Measurements from ENCODE around the gene OR11H6.
"Not testable (repeated sequence)": the region's sequence is repeated elsewhere in the genome, so short reads cannot be mapped to it uniquely, and the experiment has no call there.

OR11H6 gene

DNA sequence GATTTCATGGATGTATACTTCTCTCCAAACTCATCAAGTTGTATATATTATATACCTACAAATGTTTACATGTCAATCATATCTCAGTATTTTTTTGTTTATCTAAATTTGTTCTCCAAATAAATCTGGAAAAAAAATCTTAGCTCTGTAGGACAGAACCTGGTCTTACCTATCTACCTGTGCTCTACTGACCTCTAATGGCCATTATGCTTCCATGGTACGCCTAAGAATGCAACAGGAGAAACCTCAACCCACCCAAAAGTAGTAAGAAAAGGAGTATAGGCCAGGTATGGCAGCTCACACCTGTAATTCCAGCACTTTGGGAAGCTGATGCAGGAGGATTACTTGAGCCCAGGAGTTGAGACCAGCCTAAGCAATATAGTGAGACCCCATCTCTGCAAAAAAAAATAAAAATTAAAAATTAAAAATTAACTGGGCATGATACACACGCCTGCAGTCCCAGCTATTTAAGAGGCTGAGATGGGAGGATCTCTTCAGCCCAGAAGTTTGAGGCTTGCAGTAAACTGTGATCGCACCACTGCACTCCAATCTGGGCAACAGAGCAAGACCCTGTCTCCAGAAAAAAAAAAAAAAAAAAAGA is 24.2 kb downstream of the OR11H6 start:
- no peak for DNase-seq (ENCODE audit: low read depth)
- H3K4me3 ChIP-seq (replicated peaks; ENCODE audit: low read depth, low read length): no peak overlapping the region
- TF ChIP-seq, protein P1, sequence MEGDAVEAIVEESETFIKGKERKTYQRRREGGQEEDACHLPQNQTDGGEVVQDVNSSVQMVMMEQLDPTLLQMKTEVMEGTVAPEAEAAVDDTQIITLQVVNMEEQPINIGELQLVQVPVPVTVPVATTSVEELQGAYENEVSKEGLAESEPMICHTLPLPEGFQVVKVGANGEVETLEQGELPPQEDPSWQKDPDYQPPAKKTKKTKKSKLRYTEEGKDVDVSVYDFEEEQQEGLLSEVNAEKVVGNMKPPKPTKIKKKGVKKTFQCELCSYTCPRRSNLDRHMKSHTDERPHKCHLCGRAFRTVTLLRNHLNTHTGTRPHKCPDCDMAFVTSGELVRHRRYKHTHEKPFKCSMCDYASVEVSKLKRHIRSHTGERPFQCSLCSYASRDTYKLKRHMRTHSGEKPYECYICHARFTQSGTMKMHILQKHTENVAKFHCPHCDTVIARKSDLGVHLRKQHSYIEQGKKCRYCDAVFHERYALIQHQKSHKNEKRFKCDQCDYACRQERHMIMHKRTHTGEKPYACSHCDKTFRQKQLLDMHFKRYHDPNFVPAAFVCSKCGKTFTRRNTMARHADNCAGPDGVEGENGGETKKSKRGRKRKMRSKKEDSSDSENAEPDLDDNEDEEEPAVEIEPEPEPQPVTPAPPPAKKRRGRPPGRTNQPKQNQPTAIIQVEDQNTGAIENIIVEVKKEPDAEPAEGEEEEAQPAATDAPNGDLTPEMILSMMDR (IDR thresholded peaks at IDR 0.05; ENCODE audit: low read length, missing control alignments): no peak

DNA sequence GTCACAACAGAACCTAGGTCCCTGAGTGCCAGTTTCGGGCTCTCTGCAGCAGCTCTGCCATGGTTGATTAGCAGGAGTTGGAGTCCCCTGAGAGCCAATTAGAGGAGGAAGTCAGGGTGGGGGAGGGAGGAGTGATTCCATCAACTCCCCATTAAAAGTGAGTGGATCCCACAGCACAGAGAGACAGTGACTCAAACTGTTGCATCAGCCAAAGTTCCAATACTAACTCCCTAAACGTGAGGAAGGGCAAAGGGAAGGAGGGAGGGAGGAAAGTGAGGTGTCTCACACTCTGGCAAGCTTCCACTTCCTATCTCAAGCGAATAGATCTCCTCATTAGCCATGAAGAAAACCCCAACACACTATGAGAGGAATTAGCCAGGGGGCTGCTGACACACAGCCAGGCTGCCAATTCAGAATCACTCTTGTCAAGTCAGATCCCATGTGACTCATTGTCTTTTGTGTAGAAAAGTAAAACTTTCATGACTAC is 39.2 kb downstream of the OR11H6 start:
- DNase-seq (ENCODE audit: low read depth): peak; percentile 71
- TF ChIP-seq, protein P1 (IDR thresholded peaks at IDR 0.05; ENCODE audit: low read length, missing control alignments): no peak
- H3K4me3 ChIP-seq (replicated peaks; ENCODE audit: low read depth, low read length): no peak overlapping the region

DNA sequence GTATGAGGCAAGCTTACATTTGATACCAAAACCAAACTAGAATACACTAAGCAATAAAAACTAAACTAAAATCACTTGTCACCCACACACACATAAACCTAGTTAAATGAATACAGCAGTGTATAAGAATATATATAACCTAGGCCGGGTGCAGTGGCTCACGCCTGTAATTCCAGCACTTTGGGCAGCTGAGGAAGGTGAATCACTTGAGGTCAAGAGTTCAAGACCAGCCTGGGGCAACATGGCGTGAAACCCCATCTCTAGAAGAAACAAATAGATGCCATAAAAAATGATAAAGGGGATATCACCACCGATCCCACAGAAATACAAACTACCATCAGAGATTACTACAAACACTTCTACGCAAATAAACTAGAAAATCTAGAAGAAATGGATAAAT is 40.9 kb downstream of the OR11H6 start:
- DNase-seq (ENCODE audit: low read depth); H3K4me3 ChIP-seq (replicated peaks; ENCODE audit: low read depth, low read length): not testable (repeated sequence)

DNA sequence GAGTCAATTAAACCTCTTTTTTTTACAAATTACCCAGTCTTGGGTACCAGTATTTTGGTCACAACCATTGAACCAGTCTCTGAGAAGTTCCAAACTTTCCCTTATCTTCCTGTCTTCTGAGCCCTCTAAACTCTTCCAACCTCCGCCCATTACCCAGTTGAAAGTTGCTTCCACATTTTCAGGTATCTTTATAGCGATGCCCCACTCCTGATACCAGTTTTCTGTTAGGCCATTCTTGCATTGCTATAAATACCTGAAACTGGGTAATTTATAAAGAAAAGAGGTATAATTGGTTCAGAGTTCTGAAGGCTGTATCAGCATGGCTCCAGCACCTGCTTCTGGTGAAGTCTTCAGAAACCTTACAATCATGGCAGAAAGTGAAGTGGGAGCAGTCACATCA is 50.6 kb downstream of the OR11H6 start:
- no peak for DNase-seq (ENCODE audit: low read depth)
- TF ChIP-seq, protein P1 (IDR thresholded peaks at IDR 0.05; ENCODE audit: low read length, missing control alignments): no peak
- no peak overlapping the region for H3K4me3 ChIP-seq (replicated peaks; ENCODE audit: low read depth, low read length)
